Neural cell (in vitro differentiated cells): ENCODE results near the gene SLC27A6.

Source experiments
- CTCF ChIP-seq: fragments of 450-650 bp; IDR thresholded peaks from 2 replicates; pipeline ENCODE4 v1.5.1; 2014; ENCODE audit warnings: antibody characterized with exemption, mild to moderate bottlenecking, moderate library complexity; ENCODE audit not compliant: poor library complexity, severe bottlenecking
- EP300 ChIP-seq: fragments of 450-650 bp; conservative IDR thresholded peaks from 2 replicates; pipeline ENCODE4 v1.6.1; 2014; ENCODE audit warnings: antibody characterized with exemption, mild to moderate bottlenecking, moderate library complexity; ENCODE audit not compliant: poor library complexity, severe bottlenecking
- POLR2AphosphoS5 ChIP-seq: IDR thresholded peaks from 2 replicates; pipeline ENCODE4 v1.6.1; 2012

- TF ChIP-seq EP300 (no peak), POLR2AphosphoS5 (no peak), CTCF (no peak)
Measured at GRCh38 chr5:129041196-129041881, 76.1 kb downstream of the SLC27A6 start.
